ENCODE results near the gene SLC5A5.

The SLC5A5 gene

GRCh38 chr19:17847538-17848366 is 24.0 kb upstream of the SLC5A5 start, which contains the start of gene JAK3:
Gene JAK3, minus strand, starts transcription at chr19:17847982. Its CDS starts 3,565 bp downstream, at chr19:17844417.
- peak; percentile 93 for DNase-seq

DNA sequence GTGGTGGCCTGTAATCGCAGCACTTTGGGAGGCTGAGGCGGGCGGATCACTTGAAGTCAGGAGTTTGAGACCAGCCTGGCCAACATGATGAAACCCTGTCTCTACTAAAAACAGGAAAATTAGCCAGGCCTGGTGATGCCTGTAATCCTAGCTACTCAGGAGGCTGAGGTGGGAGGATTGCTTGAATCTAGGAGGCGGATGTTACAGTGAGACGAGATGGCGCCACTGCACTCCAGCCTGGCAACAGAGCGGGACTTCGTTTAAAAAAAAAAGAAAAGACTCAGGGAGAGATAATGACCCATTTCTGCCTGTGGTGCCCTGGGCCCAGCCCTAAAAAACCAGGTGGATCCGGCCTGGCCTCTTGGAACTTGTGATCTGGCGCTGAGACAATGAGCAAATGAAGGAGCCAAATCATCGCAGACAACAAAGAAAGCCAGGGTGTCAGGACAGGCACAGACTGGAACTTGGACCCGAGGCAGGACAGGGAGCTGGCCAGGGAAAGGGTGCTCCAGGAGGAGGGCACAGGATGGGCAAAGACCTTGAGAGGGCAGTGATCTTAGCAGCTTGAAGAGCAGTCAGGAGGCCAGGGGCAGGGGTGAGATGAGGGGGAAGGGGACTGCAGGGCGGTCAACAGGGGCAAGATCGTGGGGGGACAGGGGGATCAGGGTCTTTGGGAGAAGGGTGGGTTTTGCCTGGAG is 23.0 kb upstream of the SLC5A5 start:
- no peak for DNase-seq

DNA sequence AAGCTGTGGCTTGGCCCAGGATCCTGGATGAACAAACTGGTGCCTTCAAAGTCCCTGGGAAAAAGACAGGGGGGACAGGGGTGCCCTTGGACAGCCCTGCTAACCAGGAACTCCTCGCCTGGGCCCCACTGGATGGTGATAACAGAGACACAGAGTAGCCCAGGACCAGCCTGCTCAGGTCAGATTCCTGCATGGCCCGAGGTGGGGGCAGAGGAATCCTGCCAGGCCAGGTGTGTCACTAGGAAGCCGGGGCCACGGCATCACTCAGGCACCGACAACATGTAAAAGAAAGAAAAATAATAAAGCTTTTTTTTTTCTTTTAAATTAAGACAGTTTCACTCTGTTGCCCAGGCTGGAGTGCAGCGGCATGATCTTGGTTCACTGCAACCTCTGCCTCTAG is 17.7 kb upstream of the SLC5A5 start:
- no peak for DNase-seq

DNA sequence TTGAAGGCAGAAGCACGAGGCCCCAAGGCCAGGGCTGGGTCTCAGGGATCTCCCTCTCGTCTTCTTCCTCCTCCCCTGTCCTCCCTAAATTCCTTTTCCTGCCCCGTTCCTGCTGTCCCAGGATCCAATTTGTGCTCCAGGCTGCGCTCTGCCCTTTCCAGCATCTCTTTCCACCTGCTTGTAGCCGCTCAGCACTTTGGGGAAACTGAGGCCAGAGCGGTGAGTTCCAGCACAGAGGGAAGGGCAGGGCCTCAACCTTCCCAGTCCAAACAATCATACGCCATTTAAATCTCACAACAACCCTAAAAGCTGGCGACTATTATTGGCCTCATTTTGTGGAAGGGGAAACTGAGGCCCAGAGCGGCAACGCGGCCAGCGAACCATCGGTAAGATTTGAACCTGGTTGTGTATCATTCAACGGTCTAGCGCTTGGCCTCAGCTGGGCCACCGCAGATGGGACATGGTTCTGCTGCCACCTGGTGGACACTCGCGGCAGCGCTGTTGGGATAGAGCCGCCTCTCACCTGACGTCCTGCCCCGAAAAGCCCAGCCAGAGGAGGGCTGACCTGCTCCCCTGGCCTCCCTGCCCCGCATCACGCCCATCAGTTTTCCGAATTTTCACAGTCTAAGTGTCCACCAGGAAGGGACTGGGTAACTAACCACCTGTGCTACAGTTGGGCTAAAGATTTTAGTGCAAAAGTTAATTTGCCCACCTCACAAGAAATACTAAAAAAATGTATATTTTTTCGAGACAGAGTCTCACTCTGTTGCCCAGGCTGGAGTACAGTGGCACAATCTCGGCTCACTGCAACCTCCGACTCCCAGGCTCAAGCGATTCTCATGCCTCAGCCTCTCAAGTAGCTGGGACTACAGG is 16.2 kb upstream of the SLC5A5 start:
- DNase-seq: peak; percentile 93

GRCh38 chr19:17859533-17860330 is 12.0 kb upstream of the SLC5A5 start, which contains the start of gene RPL18A:
Gene RPL18A, plus strand, starts transcription at chr19:17859910. Its CDS starts 47 bp downstream, at chr19:17859957.
- DNase-seq: peak; percentile 100

GRCh38 chr19:17860331-17860992 is 11.3 kb upstream of the SLC5A5 start:
- DNase-seq: peak; percentile 61

DNA sequence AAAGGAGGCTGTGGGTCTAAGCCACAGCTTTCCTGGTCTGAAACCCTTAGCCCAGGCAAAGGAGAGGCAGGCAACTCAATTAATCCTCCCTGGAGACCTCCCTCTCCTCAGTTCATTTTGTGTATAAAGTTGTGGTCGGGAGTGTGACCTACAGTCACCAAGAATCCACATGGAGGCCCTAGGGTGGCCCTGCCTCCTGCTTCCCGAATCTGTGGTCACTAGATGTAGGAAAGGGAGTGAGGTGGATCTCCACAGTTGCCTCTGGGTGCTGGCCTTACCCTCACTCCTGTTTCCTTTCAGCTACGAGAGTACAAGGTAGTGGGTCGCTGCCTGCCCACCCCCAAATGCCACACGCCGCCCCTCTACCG is 10.8 kb upstream of the SLC5A5 start:
- no peak for DNase-seq

- DNase-seq: peak; percentile 54
Measured at GRCh38 chr19:17861542-17862402, 10.0 kb upstream of the SLC5A5 start.

- DNase-seq: no peak
Measured at GRCh38 chr19:17862711-17863519, 8.8 kb upstream of the SLC5A5 start.

DNA sequence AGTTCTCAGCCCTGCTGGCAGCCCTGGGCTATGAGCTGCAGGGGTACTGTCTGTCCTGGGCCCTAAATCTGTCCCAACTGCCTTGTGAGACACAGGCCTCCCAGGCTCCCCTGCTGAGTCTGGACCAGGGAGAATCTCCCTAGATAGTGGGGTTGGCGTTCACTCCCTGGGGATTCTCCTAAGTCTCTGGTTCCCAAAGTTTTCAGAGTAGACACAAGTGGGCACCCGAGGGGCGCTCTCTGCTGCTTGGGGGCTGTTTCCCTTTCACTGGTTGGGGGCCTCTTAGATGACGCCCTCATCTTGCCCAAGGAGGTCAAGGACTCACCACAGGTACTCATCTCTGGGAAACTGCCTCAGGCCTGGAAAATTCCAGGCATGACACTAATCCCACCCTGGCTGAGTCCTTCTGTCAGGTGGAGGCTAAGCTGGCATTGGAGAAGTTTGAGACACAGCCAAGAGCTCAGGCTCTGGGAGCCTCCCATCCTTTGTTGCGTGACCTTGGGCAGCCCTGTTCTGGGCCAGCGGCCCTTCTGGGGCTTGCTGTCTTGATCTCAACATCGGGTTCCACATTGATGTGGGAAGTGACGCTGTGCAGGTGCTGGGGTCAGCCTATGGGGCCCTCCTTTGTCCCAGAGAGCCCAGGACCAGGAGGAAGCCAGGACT is 8.1 kb upstream of the SLC5A5 start:
- peak; percentile 64 for DNase-seq

- peak; percentile 86 for DNase-seq
Measured at GRCh38 chr19:17865364-17866311, 6.1 kb upstream of the SLC5A5 start.

DNA sequence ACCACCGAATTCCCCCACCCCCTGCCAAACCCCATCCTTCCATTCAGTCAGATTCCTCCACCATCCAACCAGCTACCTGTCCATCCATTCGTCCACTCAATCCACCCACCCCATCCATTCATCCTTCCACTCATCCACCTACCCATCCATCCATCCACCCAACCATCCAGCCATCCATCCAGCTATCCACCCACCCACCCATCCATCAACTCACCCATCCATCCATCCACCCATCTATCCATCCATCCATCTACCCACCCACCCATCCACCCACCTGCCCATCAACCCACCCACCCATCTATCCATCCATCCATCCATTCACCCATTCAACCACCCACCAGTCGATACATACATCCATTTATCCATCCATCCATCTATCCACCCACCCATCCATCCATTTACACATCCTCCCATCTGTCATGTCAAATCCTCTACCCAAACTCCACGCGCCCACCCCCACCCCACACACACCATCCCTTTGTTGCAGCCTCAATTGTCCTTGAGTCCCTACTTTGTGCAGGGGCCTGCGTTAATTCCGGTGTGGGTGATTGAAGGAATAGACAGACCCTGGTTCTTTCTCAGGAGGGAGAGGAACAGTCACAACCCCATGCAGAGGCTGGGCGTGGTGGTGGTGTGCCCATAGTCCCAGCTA is 5.3 kb upstream of the SLC5A5 start:
- DNase-seq: peak; percentile 55

DNA sequence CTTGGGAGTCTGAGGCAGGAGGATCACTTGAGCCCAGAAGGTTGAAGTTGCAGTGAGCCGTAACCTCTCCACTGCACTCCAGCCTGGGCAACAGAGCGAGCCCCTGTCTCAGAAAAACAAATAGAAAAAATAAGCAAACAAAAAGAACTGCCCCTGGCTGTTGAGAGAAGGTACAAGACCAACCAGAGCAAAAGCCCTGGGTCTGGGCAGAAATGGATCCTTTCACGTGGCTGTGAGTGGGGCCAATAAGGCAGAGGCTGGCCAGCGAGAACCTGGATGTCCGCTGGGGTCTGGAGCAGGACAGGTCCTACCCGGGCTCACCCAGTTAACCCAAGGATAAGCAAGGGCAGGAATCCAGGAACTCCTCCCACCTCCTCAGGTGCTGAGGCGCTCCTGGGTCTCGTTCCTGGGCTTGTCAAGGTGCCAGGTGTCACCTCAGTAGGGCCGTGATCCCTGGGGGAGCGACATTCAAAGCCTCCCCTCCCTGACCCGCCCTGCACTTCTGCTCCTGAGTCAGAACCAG is 4.7 kb upstream of the SLC5A5 start:
- no peak for DNase-seq

DNA sequence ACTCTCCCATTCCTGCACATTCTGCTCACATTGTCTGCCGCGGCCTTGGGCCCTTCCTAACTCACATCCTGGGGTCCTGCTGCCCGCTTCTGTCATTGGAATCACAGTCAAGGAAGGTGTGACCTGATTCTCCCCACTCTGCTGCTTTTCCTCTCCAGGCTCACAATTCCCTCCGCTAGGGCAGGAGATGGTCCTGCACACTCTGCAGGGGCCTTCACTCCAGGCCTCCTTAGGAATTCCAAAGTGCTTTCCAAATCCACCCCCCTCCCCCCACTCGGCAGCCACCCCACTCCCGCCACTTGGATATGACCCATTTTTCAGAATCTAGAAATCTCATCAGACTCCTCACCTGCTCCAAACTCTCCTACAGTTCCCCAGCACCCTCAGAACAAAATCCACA is 3.1 kb upstream of the SLC5A5 start:
- DNase-seq: no peak

- DNase-seq: no peak
Measured at GRCh38 chr19:17869114-17869608, 2.6 kb upstream of the SLC5A5 start.

- no peak for DNase-seq
Measured at GRCh38 chr19:17871032-17871877, 490 bp upstream of the SLC5A5 start.
